Endodermal cell (in vitro differentiated cells): ENCODE results near the gene SETX. TPM values are rescaled to one million over a fixed set of nuclear protein-coding genes. Genes with fewer than 3 reads are reported as not detected.
"Not testable (repeated sequence)": the region's sequence is repeated elsewhere in the genome, so short reads cannot be mapped to it uniquely, and the experiment has no call there.

ENCODE experiments used
- DNase-seq: peaks from one replicate; pipeline ENCODE4 v3.0.0-alpha.2; 2017
- H3K27ac ChIP-seq: 2 replicates; pipeline ENCODE4 v1.5.1; 2013; ENCODE audit warnings: mild to moderate bottlenecking, low read depth, low read length, moderate library complexity
- H3K27me3 ChIP-seq: 2 replicates; pipeline ENCODE4 v1.6.1; 2013; ENCODE audit warnings: mild to moderate bottlenecking, low read length, moderate library complexity; ENCODE audit not compliant: insufficient read depth, control insufficient read depth, poor library complexity, severe bottlenecking
- H3K36me3 ChIP-seq: 2 replicates; pipeline ENCODE4 v1.7.0; 2013; ENCODE audit warnings: mild to moderate bottlenecking, low read length, moderate library complexity; ENCODE audit not compliant: control insufficient read depth, insufficient read depth
- H3K4me1 ChIP-seq: one replicate; pipeline ENCODE4 v1.7.0; 2013; ENCODE audit warnings: low read length; ENCODE audit not compliant: control insufficient read depth, insufficient read depth
- H3K4me3 ChIP-seq: 2 replicates; pipeline ENCODE4 v1.5.1; 2013; ENCODE audit warnings: mild to moderate bottlenecking, low read length, moderate library complexity
- H3K9ac ChIP-seq: 2 replicates; pipeline ENCODE4 v1.6.1; 2013; ENCODE audit warnings: mild to moderate bottlenecking, low read length, moderate library complexity; ENCODE audit not compliant: poor library complexity, severe bottlenecking; ENCODE audit errors: extremely low read depth
- H3K9me3 ChIP-seq: 2 replicates; pipeline ENCODE4 v1.6.1; 2013; ENCODE audit warnings: mild to moderate bottlenecking, low read length, moderate library complexity; ENCODE audit not compliant: control insufficient read depth
- H3K27ac Mint-ChIP-seq: 2 replicates; pipeline ENCODE4 v1.8.0; 2020; ENCODE audit warnings: mixed read lengths
- H3K27me3 Mint-ChIP-seq: 2 replicates; pipeline ENCODE4 v1.8.0; 2021; ENCODE audit warnings: mild to moderate bottlenecking, mixed read lengths; ENCODE audit not compliant: insufficient read depth
- H3K36me3 Mint-ChIP-seq: 2 replicates; pipeline ENCODE4 v1.8.0; 2020; ENCODE audit warnings: low read depth, mixed read lengths
- H3K4me1 Mint-ChIP-seq: 2 replicates; pipeline ENCODE4 v1.8.0; 2020; ENCODE audit warnings: mixed read lengths
- H3K4me3 Mint-ChIP-seq: 2 replicates; pipeline ENCODE4 v1.8.0; 2020; ENCODE audit warnings: mild to moderate bottlenecking, moderate library complexity, mixed read lengths
- H3K9me3 Mint-ChIP-seq: 2 replicates; pipeline ENCODE4 v1.8.0; 2020; ENCODE audit warnings: mild to moderate bottlenecking, mixed read lengths
- WGBS, 2 experiments: methylation state at CpG; one replicate each; pipeline versions ENCODE4 v1.1.5 to v1.1.7; 2013; ENCODE audit warnings: missing lambda C conversion rate in 2 of 2, mixed read lengths in 1 of 2; ENCODE audit not compliant: insufficient coverage in 1 of 2, insufficient read length in 1 of 2; 5-methylcytosine and 5-hydroxymethylcytosine counted together
- total RNA-seq, 2 donors: library from RNA; stranded (reverse); fragmentation: NEBNext Ultra II Directional in 1 of 2; extraction: Animal tissue kit (Norgen Biotek cat#: 25700) in 1 of 2; gene quantifications; 2 replicates in 1 of 2; 3 replicates in 1 of 2; pipeline ENCODE4 v1.2.1, GENCODE V29; 2021
- TF ChIP-seq, protein P1 (sequence below): fragments of 200-600 bp; sonication (generic); conservative IDR thresholded peaks from 2 replicates; pipeline ENCODE4 v1.5.0; 2021; ENCODE audit warnings: antibody characterized with exemption, mild to moderate bottlenecking

Gene SETX
- total RNA-seq, 2 donors from 2014 or later: 40.0 to 53.3 TPM

DNA sequence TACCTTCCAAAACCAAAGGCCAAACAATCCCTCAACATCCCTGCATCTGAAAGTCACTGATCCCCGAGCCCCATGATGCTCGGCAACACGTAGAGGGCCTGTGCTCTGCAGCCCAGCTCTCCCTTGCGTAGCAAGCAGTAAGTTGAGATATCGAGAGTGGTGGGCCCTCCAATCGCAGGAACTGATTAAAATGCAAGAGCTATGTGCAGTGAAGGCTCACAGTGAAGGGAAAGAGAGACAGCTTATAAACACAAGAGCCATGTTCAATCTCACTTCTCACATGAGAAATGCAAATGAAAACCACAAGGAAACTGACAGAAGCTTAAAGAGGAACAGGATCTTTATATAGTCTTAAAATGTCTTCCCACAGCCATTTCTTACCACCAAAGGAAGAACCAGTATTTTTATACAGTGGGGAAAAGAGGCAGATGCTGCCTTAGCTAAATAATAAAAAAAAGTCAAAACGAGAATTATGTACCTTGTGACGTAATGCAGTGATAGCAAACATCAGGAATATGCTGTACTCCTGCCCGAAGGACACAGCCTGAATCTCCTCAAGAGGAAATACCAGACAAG, 27.3 kb upstream of the SETX start:
- peaks cover 92% of the 10 kb centered on the region for H3K36me3 ChIP-seq
- H3K9ac ChIP-seq: no peak overlapping the region
- Mint-ChIP-seq H3K4me1 (no peaks in the 10 kb centered on the region), H3K27me3 (no peaks in the 10 kb centered on the region), H3K36me3 (peaks cover 55% of the 10 kb centered on the region), H3K4me3 (no peak overlapping the region), H3K27ac (peak overlapping the region; percentile 23), H3K9me3 (no peaks in the 10 kb centered on the region)
- WGBS, 2 experiments: 96% methylated on average over 9 of the region's 9 CpGs
- TF ChIP-seq, protein P1, sequence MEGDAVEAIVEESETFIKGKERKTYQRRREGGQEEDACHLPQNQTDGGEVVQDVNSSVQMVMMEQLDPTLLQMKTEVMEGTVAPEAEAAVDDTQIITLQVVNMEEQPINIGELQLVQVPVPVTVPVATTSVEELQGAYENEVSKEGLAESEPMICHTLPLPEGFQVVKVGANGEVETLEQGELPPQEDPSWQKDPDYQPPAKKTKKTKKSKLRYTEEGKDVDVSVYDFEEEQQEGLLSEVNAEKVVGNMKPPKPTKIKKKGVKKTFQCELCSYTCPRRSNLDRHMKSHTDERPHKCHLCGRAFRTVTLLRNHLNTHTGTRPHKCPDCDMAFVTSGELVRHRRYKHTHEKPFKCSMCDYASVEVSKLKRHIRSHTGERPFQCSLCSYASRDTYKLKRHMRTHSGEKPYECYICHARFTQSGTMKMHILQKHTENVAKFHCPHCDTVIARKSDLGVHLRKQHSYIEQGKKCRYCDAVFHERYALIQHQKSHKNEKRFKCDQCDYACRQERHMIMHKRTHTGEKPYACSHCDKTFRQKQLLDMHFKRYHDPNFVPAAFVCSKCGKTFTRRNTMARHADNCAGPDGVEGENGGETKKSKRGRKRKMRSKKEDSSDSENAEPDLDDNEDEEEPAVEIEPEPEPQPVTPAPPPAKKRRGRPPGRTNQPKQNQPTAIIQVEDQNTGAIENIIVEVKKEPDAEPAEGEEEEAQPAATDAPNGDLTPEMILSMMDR: no peak
- no peak for DNase-seq
- H3K4me3 ChIP-seq: no peak overlapping the region
- no peaks in the 10 kb centered on the region for H3K27me3 ChIP-seq
- no peak overlapping the region for H3K27ac ChIP-seq
- H3K9me3 ChIP-seq: peaks cover 16% of the 10 kb centered on the region
- H3K4me1 ChIP-seq: no peaks in the 10 kb centered on the region

DNA sequence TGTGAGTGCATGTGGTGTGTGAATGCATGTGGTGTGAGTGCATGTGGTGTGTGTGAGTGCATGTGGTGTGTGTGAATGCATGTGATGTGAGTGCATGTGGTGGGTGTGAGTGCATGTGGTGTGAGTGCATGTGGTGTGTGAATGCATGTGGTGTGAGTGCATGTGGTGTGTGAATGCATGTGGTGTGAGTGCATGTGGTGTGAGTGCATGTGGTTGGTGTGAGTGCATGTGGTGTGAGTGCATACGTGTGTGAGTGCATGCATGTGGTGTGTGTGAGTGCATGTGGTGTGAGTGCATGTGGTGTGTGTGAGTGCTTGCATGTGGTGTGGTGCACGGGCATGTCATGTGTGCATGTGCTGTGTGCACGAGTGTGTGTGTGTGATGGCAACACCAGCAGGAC, 23.6 kb upstream of the SETX start:
- H3K36me3 ChIP-seq: peaks cover 77% of the 10 kb centered on the region
- not testable (repeated sequence) for H3K4me3 Mint-ChIP-seq, H3K27ac Mint-ChIP-seq, H3K27ac ChIP-seq, H3K9me3 Mint-ChIP-seq, H3K4me3 ChIP-seq, H3K4me1 Mint-ChIP-seq, H3K4me1 ChIP-seq, H3K9ac ChIP-seq, H3K27me3 Mint-ChIP-seq, H3K27me3 ChIP-seq, DNase-seq
- 90 to 95% methylated on average over 3 of the region's 3 CpGs for WGBS, 2 experiments
- H3K9me3 ChIP-seq: peaks cover 18% of the 10 kb centered on the region
- H3K36me3 Mint-ChIP-seq: peaks cover 26% of the 10 kb centered on the region

DNA sequence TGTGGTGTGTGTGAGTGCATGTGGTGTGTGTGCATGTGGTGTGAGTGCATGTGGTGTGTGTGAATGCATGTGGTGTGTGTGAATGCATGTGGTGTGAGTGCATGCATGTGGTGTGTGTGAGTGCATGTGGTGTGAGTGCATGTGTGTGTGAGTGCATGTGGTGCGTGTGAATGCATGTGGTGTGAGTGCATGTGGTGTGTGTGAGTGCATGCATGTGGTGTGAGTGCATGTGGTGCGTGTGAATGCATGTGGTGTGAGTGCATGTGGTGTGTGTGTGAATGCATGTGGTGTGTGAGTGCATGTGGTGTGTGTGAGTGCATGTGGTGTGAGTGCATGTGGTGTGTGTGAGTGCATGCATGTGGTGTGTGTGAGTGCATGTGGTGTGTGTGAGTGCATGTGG, 23.0 kb upstream of the SETX start:
- Histone ChIP-seq H3K9me3 (peaks cover 18% of the 10 kb centered on the region), H3K36me3 (peaks cover 72% of the 10 kb centered on the region)
- not testable (repeated sequence) for H3K9me3 Mint-ChIP-seq, H3K4me3 Mint-ChIP-seq, H3K4me1 Mint-ChIP-seq, H3K4me3 ChIP-seq, DNase-seq, H3K9ac ChIP-seq, H3K27ac Mint-ChIP-seq, H3K27me3 Mint-ChIP-seq, H3K27ac ChIP-seq, H3K4me1 ChIP-seq, H3K27me3 ChIP-seq
- peaks cover 22% of the 10 kb centered on the region for H3K36me3 Mint-ChIP-seq
- 91% methylated on average over 2 of the region's 2 CpGs; no CpG with 5 or more reads in 1 of the 2 experiments for WGBS, 2 experiments

DNA sequence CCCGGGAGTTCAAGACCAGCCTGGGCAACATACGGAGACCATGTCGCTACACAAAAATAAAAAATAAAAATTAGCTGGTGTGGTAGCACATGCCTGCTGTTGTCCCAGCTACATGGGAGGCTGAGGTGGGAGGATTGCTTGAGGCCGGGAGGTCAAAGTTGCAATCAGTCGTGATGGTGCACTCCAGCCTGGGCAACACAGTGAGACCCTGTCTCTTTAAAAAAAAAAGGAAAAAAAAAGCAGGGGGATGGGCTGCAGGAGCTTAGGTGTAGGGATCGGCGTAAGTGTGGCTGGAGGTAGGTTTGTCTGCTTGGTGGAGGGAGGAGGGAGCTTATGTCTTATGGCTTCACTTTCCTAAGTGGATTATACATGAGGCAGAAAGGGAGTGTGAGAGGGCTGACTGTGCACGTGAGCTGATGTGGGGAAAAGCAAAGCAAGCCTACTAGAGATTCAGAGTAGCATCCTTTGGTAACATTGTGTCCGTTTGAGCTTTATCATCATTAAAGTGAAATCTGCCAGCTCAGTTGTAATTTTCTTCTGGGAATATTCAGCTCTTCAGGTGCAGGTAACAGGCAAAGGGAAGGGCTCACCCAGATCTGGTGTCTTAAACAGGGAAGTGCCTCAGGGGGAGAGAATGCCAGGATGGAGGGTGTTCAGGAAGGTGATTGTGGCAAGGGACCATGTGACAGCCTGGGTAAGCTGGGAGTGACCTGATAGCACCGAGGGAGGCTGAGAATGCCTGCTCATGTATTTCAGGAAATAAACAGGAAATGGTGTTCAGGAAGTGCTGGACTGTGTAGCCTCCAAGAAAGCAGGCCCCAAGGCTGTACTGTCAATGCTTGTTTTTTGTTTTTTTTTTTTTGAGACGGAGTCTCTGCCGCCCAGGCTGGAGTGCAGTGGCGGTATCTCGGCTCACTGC, 17.6 kb upstream of the SETX start:
- DNase-seq: peak; percentile 35
- H3K27ac ChIP-seq: no peak overlapping the region
- peaks cover 4% of the 10 kb centered on the region for H3K36me3 Mint-ChIP-seq
- H3K4me3 Mint-ChIP-seq: no peak overlapping the region
- H3K27me3 ChIP-seq: no peaks in the 10 kb centered on the region
- TF ChIP-seq, protein P1: no peak
- H3K4me1 Mint-ChIP-seq: no peaks in the 10 kb centered on the region
- peaks cover 5% of the 10 kb centered on the region for H3K9me3 ChIP-seq
- no peak overlapping the region for H3K4me3 ChIP-seq
- H3K4me1 ChIP-seq: no peaks in the 10 kb centered on the region
- WGBS, 2 experiments: 90 to 91% methylated on average over 12 to 14 of the region's 14 CpGs
- no peak overlapping the region for H3K27ac Mint-ChIP-seq
- H3K36me3 ChIP-seq: peaks cover 24% of the 10 kb centered on the region
- no peak overlapping the region for H3K9ac ChIP-seq
- no peaks in the 10 kb centered on the region for H3K9me3 Mint-ChIP-seq
- no peaks in the 10 kb centered on the region for H3K27me3 Mint-ChIP-seq
